GM13976 (cell line): ENCODE results near the gene EIF4E1B.

Experiments used
- DNase-seq: peaks from one replicate; pipeline ENCODE4 v3.0.0; 2012; ENCODE audit warnings: low spot score
- in situ Hi-C: fragments of 300-500 bp; cut with MboI; formaldehyde crosslinking; loops from one replicate; pipeline ENCODE4 v1.12.0; 2022; ENCODE audit warnings: low sequenced_read_pairs, mixed read lengths, inconsistent platforms; ENCODE audit not compliant: unreplicated experiment
- TF ChIP-seq, protein P1 (sequence below): IDR thresholded peaks from 2 replicates; pipeline ENCODE4 v1.5.1; 2012; ENCODE audit warnings: borderline replicate concordance, mild to moderate bottlenecking; ENCODE audit not compliant: insufficient read depth; ENCODE audit errors: extremely low read depth, missing control alignments, control extremely low read depth

The EIF4E1B gene

DNA sequence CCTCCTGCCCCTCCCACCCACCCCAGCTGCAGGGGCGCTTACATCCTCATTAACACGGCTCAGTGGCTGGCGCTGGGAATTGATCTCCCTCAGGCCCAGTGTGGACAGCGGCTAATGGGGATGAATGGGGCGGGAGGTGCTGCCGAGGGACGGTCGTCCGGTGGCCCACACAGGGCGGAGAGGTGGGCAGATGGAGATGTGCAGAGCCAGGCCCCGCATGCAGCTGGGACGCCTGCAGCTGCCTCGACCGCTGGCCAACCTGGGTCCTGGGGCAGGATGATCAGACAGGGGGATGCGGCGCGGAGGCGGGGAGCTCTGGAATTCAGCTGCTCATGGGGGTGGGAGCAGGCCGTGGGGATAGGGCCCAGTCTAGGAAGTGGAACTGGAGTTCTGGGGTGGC, 34.4 kb downstream of the EIF4E1B start:
- TF ChIP-seq, protein P1, sequence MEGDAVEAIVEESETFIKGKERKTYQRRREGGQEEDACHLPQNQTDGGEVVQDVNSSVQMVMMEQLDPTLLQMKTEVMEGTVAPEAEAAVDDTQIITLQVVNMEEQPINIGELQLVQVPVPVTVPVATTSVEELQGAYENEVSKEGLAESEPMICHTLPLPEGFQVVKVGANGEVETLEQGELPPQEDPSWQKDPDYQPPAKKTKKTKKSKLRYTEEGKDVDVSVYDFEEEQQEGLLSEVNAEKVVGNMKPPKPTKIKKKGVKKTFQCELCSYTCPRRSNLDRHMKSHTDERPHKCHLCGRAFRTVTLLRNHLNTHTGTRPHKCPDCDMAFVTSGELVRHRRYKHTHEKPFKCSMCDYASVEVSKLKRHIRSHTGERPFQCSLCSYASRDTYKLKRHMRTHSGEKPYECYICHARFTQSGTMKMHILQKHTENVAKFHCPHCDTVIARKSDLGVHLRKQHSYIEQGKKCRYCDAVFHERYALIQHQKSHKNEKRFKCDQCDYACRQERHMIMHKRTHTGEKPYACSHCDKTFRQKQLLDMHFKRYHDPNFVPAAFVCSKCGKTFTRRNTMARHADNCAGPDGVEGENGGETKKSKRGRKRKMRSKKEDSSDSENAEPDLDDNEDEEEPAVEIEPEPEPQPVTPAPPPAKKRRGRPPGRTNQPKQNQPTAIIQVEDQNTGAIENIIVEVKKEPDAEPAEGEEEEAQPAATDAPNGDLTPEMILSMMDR = no peak
- in situ Hi-C loops = loop anchor here (10.0 to 25.0 kb wide), 2 partner anchors 297 to 450 kb away; no protein-coding TSS in a partner anchor
- no peak for DNase-seq

DNA sequence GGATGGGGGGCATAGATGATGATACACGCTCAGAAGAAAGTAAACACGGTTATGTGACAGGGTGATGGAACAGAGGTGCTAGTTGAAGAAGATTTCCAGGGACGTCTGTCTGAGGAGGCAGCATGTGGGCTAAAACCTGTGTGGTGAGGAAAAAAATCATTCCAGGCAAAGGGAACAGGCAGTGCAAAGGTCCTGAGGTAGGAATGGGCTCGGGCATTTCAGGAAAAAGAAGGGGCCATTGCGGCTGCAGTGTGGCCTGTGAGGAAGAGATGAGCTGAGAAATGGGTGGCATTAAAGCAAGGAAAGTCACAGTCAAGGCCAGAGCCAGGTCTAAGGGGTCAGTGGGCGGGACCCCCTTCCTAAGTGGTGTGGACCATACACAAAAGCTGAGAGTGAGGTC, 35.0 kb downstream of the EIF4E1B start:
- no peak for DNase-seq
- in situ Hi-C loops = loop anchor here (10.0 to 25.0 kb wide), 2 partner anchors 297 to 449 kb away; no protein-coding TSS in a partner anchor
- TF ChIP-seq, protein P1 = no peak

DNA sequence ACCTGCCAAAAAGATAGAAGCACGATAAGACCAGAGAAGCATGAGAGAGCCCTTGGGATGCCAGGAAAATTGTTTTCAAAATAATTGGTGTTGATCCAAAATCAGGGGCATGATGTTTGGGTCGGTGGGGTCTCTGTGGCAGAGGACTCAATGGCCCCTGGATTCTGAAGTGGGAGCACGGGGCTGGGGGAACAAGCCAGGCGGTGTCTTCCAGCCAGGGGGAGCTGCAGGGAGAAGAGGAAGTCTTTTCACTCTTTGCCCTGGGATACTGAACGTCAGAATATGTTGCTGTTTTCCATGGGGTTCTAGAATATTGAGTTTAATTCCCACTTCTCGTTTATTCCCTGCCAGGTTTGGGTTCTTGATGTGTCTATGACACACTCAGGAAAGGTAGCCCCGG, 37.2 kb downstream of the EIF4E1B start:
- in situ Hi-C loops = loop anchor here (10.0 to 25.0 kb wide), 2 partner anchors 295 to 447 kb away; no protein-coding TSS in a partner anchor
- DNase-seq = no peak
- TF ChIP-seq, protein P1 = no peak

DNA sequence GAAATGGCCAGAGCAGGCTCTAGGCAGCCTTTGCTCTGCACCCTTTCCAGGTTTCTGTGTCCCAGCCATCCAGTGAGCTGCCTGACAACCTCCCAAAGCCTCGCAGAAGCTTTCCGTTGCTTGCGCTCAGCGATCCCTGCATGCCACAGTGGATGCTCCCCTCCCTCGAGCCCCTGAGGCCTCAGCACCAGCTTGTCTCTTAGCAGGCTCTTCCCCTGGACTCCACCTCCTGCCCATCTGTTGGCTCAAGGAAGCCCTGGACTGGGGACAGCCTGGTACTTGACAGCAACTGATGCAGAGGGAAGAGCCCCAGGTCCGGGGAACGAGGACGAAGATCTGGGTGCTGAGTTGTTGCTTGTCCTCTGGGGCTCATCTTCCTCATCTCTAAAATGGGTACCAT, 40.0 kb downstream of the EIF4E1B start:
- TF ChIP-seq, protein P1 = no peak
- in situ Hi-C loops = loop anchor here (25.0 kb wide), 1 partner anchor 292 kb away; no protein-coding TSS in a partner anchor
- DNase-seq = no peak

DNA sequence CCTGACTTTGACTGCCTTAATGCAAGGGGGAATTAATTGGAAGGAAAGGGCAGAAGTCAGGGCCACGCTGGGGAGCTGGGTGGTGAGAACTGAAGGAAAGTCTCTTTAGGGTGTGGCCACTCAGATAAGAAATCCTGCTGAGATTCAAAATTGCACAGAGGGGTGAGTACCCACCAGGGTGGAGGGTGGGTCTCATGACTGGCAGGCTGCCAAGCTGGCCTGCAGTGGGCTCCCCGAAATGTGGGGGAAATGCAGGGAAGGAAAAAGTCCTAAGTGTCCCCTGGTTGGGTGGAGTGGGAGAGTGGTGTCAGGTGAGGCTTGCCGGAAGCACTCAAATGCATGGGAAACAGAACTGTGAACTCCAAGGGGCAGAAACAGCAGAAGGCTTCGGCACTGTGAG, 40.9 kb downstream of the EIF4E1B start:
- in situ Hi-C loops = loop anchor here (25.0 kb wide), 1 partner anchor 291 kb away; no protein-coding TSS in a partner anchor
- no peak for DNase-seq
- TF ChIP-seq, protein P1 = no peak

DNA sequence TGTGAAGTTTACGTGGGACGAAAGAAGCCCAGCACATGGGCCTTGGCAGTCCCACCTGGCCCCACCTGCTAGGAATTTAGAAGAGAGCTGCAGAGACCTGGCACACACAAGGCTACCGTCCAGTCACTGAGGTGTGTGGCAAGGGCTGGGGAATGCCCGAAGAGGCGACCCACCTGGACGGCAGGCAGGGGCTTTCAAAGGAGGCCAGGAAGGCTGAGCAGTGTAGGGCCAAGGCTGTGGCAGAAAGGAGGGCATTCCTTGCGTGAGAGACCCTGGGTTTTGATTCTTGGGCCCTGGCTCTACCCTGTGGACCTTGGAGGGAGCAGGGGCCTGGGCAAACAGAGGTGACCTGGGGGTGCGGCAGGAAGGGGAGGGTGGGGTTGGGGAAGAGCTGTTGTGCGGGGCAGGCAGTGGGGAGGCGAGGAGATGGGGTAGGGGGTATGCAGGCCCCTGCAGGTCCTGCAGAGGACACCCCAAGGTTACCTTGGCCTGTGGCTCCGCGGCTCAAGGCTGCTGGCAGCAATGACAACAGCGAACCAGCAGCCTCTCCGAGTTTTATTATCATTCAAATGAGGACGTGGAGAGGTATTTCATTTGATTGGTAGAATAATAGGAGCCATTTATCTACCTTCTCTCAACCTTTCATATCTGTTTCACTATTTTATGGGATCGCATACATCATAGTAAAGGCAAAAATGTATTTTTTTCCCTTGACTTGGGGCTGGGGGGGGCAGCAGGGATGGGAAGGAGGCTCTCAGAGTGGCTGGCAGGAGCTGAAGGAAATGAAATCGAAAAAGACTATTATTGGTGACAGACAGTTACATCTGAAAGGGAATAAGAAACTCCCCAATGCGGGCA, 41.6 kb downstream of the EIF4E1B start:
- TF ChIP-seq, protein P1 = no peak
- no peak for DNase-seq
- in situ Hi-C loops = loop anchor here (25.0 kb wide), 1 partner anchor 290 kb away; no protein-coding TSS in a partner anchor
